ENCODE data around the gene ATXN7L3.
"Not testable (repeated sequence)": the region's sequence is repeated elsewhere in the genome, so short reads cannot be mapped to it uniquely, and the experiment has no call there.

ATXN7L3 gene

GRCh38 chr17:44176257-44176656, 23.4 kb downstream of the ATXN7L3 start:
- DNase-seq (ENCODE audit: low read depth in 1 of 2, low spot score in 1 of 2), result no peak

DNA sequence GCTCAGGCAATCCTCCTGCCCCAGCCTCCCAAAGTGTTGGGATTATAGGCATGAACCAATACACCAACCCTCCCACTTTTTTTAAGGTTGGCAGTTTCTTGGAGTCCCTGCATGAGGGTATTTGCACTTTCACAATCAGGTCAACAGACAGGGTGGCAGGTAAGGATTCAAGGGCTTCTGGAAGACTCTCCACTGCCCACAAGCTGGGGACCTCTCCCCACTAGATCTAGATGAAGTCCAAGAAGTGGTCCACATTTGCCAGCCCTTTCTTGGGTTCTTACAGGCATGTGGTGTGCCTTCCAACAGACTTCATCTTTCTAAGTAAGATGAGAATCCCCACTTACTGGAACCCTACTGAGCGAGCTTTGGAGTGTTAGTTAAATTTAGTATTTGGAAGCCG, 25.3 kb downstream of the ATXN7L3 start:
- no peak for DNase-seq (ENCODE audit: low read depth in 1 of 2, low spot score in 1 of 2)

- no peak for DNase-seq (ENCODE audit: low read depth in 1 of 2, low spot score in 1 of 2)
Observed at GRCh38 chr17:44171931-44172455, 27.7 kb downstream of the ATXN7L3 start.

- DNase-seq (ENCODE audit: low read depth in 1 of 2, low spot score in 1 of 2), result no peak
Observed at GRCh38 chr17:44170499-44171201, 29.0 kb downstream of the ATXN7L3 start, which contains the start of gene ASB16. TSS of gene ASB16 (plus strand) at chr17:44170704. CDS start at chr17:44170790, 86 bp downstream.

DNA sequence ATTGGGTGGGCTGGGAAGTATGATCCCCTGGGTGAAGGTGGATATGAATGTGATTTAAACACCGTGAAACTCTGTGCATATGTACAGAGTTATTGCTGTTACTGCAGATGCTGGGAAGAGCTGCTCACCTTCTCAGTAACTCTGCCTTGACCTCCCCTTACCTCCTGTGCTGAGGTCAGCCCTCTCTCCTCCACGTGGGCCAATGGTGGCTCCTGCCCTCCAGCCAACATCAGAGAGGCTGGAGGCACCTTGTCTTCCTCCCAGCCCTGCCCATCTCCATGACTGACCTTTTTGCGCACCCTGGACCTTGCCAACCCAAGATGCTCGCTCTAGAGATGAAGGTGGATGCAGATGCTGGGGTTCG, 29.6 kb downstream of the ATXN7L3 start:
- no peak for DNase-seq (ENCODE audit: low read depth in 1 of 2, low spot score in 1 of 2)

DNA sequence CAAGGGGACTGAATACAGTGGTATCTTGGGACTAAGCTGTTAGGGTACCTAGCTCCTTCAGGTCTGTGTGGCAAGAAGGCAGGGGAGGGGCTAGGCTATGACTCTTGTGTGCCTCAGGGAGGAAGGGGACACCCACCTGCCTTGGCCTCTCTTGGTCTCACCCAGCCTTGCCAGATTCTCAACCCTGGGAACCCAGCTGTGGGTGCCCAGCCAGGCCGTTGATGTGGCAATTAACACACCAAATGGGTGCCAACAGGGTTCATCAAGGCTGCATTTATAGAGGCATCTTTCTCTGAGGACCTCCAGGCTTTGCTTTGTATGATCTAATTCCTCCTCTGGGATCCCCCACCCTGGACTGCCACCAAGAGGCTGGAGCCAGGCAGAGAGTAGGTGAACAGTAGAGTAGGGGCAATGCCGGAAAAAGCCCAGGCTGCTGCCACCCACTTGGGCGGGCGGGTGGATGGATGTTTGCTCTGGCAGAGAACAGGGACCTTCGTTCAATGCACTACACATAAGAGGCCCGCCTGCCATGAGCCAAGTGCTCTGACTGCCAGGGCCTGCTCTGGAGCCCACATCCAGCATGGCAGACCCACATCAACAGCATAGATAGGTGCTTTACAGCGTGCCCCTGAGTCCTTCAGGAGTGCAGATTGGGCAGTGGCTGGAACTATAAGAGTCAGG, 32.4 kb downstream of the ATXN7L3 start:
- DNase-seq (ENCODE audit: low read depth in 1 of 2, low spot score in 1 of 2), result no peak

DNA sequence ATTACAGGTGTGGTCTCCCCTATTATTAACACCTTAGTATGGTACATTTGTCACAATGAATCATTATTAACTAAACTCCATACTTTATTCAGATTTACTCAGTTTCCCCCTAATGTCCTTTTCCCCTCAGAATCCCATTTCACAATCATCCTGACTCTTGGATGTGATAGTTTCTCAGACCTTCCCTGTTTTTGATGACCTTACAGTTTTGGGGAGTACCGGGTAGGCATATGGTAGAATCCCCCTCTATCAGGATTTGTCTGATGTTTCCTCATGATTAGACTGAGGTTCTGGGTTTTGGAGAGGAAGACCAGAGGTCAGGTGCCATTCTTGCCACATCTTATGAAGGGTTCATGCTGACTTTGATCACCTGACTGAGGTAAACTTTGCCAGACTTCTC, 35.2 kb downstream of the ATXN7L3 start:
- DNase-seq (ENCODE audit: low read depth in 1 of 2, low spot score in 1 of 2), result no peak

DNA sequence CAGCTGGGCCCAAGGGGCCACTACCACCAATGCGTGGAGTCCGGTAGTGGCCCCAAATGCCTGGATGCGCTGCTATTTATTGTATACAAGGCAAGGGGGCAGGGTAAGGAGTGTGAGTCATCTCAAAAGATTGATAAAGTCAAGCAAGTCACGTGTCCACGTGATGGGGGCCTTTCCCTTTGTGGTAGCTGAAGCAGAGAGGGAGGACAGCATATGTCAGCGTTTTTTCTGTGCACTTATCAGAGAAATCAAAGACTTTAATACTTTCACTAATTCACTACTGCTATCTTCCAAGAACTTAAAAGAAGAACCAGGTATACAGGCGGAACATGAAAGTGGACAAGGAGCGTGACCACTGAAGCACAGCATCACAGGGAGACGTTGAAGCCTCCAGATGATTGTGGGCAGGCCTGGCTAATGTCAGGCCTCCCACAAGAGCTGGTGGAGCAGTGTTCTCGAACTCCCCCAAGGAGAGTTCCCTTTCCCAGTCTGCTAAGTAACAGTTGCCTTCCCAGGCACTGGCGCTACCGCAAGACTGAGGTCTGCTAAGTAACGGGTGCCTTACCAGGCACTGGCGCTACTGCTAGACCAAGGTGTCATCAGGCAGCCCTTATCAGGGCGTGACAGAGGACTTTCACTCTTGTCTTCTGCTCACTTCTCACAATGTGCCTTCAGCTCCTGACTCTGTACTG, 40.0 kb downstream of the ATXN7L3 start:
- no peak for DNase-seq (ENCODE audit: low read depth in 1 of 2, low spot score in 1 of 2)

- DNase-seq (ENCODE audit: low read depth in 1 of 2, low spot score in 1 of 2), result no peak
Observed at GRCh38 chr17:44155488-44155887, 44.2 kb downstream of the ATXN7L3 start.

DNA sequence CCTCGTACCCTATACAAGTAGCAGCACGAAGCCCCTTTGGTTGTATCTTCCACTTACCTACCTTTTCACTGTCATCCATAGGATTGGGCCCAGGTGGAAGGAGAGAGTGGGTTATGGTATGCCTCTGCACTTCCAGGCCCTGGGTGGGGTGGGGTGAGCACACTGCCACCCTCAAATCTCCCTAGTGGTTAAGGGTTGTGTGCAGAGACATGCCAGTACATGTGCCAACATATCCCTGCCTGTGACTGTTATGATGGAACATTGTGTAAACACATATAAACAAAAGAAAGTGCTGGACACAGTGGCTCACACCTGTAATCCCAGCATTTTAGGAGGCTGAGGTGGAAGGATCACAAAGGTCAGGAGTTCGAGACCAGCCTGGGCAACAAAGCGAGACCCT, 46.8 kb downstream of the ATXN7L3 start:
- DNase-seq (ENCODE audit: low read depth in 1 of 2, low spot score in 1 of 2), result no peak

DNA sequence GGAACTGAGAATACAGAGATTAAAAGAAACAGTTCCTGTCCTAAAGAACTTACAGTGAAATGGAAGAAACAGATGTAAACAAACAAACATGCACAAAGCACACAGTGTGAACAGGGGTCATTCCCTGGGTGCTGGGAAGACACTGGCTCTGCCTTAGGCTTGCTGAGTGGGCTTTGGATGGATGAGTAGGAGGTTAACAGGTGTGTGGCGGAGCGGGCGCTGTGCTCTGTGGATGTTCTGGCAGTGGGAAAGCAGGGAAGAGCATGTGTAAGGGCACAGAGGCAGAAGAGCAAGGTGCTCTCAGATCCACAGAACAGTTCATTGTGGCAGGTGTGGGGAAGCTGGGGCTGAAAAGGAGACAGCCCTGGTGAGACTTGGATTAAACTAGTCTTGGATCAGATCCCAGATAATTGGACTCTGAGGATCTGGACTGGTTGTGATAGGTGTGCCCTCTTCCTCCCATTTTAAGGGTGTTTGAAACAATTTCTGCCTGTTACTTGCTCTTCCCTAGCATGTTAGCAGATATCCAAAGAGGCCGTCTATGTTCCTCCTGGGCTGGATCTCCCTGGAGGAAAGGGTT, 49.8 kb downstream of the ATXN7L3 start:
- no peak for DNase-seq (ENCODE audit: low read depth in 1 of 2, low spot score in 1 of 2)

DNA sequence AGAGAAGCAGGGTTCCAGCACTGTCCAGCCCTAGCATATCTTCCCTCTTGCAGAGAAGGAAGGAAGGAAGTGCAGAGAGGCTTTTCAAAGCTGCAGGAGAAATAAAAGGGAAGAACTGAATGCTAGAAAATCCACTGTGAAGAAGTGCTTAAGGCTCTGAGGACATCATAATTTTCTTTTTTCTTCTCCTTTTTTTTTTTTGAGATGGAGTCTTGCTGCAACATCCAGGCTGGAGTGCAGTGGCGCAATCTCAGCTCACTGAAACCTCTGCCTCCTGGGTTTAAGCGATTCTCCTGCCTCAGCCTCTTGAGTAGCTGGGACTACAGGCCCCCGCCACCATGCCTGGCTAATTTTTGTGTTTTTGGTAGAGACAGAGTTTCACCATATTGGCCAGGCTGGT, 50.6 kb downstream of the ATXN7L3 start:
- not testable (repeated sequence) for DNase-seq (ENCODE audit: low read depth in 1 of 2, low spot score in 1 of 2)

DNA sequence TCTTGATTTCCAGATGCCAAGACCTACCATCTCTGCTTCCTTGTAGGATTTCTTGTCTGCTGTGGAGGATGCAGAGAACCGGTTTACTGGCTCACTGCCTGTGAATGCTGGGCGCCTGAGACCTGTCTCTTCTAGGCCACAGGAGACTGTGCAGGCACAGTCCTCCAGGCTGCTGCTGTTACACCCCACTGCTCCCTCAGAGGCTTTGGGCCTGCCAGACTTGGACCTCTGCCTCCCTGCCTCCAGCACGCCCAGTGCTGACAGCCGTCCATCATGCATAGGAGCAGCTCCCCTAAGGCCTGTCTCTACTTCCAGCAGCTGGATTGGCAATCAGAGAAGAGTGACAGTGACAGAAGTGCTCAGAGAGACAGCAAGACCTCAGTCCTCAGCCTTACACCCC, 51.9 kb downstream of the ATXN7L3 start:
- DNase-seq (ENCODE audit: low read depth in 1 of 2, low spot score in 1 of 2), result no peak

GRCh38 chr17:44146375-44147346, 53.0 kb downstream of the ATXN7L3 start:
- no peak for DNase-seq (ENCODE audit: low read depth in 1 of 2, low spot score in 1 of 2)

- DNase-seq (ENCODE audit: low read depth in 1 of 2, low spot score in 1 of 2), result no peak
Observed at GRCh38 chr17:44144966-44145739, 54.5 kb downstream of the ATXN7L3 start.

- not testable (repeated sequence) for DNase-seq (ENCODE audit: low read depth in 1 of 2, low spot score in 1 of 2)
Observed at GRCh38 chr17:44143921-44144320, 55.8 kb downstream of the ATXN7L3 start.

Measured in activated T-helper 1 cell treated with anti-CD3 and anti-CD28 coated beads, Interleukin-2, amount 50 U/mL, for 16 hours (primary cell).